NCI-H1105 (cell line): ENCODE results near the gene NEUROD4.

Experiments used
- DNase-seq: peaks from one replicate; lab custom pipeline; 2025; lab: John Stamatoyannopoulos, UW

NEUROD4 gene

DNA sequence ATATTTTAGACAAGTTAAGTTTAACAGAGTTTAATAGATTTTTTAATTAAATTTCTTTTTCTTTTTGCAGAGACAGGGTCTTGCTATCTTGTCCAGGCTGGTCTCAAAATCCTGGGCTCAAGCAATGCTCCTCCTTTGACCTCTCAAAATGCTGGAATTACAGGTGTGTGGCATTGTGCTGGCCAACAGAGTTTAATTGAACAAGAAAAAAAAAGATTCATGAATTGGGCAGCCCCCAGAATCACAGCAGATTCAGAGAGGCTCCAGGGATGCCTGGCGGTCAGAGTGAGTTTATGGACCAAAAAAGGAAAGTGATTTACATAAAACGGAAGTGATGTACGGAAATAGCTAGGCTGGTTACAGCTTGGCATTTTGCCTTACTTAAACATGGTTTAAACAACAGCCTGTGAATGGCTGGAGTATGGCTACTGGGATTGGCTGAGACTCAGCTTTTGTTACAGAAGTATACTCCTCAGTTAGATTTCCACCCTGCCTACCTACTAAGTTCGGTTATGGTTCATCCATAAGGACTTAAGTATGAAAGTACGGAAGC lies 20.7 kb upstream of the NEUROD4 start:
- no peak for DNase-seq

DNA sequence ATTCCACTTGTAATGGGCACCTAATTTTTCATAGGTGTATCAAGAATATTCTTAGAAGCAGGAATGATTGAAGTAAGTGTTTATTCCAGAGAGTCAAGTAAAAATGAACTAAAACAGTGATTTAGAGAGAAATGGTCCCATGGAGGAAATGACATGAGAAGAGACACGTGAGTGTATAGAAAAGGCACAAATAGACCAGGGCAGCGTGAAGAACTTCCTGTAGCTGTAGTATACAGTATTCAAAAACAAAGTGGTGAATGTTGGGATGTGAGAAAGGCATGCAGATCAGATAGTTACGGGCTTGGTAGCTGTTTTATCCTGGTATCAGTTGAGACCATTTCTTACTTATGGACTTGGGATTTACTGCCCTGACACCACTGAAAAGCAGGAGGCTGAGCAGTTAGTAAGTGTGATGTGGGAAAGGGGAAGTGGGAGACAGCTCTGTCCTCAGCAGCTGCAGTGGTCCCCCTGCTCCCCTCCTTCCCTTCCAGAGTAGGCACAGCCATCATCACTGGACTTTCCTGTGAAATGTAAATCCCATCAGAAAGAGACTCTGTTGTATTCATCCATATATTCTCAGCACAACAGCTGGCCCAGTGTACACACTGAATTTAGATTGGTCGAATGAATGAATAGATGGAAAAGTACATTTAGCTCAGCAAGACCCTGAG lies 18.4 kb upstream of the NEUROD4 start:
- DNase-seq = no peak

DNA sequence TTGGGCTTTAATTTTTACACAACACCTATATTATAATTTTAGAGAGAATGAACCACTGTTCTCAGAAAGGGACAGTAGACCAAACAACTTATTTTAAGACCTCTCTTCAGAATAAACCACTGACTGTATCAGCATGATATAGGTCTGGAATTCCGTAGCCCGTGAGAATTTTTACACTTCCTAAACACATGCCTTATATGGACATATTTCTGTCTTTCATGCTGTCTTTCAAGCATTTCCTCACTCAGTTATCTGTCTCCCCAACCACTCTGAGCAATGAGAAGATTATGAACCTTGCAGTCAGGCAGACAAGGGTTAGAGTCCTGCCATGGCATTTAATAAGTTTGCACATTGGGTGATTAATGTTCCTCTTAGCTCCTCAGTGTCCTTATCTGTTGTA lies 17.4 kb upstream of the NEUROD4 start:
- no peak for DNase-seq

DNA sequence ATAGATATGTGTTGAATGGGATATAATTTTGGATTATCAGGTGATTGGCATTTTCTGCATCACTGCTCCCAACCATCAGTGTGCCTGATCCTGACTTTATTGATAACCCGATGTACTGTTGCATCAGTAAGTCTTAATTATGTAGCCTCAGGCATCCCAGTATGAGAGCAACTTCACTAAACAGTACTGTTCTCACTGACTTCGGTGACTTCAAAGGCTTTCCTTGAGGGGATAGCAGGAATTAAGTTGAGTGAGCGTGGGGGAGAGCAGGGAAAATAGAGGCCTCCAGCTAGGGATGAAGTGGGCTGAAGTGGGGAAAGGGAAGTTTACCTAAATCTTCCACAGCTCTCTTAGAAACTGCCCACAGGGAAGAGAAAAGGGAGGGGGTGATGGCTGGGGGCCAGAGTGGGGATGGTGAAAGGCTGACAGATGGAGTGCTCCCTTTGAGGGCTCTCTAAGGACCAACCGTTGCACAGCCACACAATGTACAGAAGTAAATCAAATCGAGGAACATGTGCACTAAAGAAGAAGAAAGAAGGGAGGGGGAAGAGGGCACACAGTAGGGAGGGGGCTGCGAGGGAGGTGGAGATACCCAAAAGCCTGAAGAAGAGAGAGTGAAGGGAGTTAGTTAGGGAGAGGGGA lies 10.7 kb upstream of the NEUROD4 start:
- peak; percentile 24 for DNase-seq

DNA sequence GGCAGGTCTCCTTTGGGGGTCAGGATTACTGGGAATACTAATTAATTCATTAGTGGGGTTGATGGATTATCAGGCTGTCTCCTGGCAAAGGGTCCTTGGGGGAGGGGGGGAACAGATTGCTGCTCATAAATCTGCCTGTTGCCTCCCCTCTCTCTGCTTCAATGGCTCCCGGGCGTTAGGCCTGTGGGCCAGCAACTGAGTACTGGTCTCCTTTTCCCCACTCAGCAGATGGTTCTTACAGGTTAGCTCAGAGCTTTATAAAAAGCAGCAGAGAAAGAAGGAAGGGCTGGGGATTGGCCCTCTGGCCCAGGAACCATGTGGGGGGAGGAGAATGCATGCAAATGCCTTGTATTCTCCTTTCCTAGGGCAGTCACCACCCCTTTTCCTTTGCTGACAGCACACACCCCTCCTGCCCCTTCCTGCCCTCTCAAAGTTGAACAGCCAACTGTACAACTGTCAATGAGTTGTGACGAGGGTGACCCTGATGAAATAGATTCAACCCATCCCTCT lies 2.3 kb upstream of the NEUROD4 start:
- no peak for DNase-seq

DNA sequence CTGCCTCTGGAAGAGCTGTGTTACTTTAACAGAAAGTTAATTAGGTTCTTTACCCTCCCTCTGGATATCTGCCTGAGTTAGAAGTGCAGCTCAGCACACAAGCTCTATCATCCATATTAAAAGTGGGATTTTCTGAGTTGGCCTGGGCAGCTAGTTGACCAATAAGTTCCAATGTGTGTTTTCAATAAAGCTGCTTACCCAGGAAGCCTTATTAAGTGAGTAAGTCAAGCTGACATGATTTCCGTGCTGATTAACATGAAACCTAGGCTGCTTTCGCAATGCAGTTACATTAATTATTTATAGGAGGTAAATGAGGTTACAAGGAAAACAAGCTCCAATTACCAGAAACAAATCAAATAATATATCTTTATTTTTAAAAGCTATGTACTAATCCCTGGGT lies 4.8 kb downstream of the NEUROD4 start:
- peak; percentile 22 for DNase-seq

DNA sequence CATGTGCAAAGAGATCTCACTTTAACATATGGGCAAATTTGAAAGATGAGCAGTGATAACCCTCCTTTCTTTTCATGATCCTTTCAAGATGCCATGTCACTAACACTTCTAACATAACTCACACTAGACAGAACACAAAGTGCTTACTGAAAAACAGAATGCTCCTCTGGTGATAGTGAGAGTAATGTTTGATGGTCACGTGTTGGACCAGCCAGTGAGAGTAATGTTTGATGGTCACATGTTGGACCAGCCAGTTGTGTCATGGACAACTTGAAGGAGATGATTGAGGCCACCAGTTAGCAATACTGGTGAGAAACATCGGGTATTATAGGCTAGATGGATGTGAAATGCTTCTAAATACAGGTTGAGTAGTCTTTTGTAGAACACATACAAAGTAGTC lies 5.7 kb downstream of the NEUROD4 start:
- DNase-seq = no peak

DNA sequence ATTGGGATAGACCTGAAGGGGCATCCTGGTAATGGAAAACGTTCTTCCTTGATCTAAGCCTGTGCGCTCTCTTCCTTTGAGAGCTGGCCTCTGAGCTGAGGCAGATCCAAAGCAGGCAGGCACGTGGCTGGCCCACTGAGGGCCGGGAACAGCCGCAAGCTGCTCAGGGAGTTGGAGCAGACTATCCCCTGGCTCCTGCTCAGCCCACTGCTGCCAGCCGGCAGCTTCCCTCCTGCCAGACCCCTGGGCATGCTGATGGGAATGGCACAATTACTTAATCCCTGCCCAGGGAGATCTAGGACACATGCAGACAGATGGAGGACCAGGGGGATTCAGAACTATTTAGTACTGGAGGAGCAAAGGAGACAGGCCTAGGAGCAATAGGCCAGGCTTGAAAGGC lies 14.4 kb downstream of the NEUROD4 start:
- no peak for DNase-seq

DNA sequence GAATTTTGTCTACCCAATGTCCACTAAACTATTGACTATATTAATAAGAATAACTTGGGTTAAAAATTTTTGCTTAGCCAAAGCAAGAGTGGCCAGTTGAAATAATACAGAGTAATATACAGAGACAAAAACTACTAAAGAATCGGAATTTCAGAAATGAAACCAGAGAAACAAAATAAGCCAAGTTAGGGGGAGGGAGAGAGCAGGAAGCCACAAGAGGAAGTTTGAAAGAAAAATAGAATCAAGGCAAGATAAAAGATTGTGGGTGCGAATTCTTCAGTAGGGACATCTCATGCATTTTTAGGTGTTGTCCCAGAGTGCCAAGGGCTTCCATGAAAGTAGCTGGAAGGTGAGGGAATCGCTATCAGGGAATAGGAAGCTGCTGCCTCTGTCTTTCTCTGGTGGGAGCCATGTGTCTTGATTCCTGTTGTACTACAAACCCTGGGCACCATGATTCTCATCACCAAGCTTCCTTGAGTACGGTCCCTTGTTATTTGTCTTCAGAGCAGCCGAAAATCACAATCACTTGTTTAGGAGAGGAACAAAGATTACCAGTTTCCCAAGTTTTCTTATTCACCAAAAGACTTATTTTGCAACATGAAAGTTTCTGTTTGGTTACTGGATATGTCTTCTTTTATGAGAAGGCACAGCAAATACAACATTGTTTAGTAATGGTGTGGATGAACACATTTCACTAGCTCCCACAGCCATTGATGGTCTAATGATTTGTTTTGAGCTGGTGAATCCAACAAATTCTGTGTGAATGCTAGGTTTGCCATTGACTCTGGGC lies 16.7 kb downstream of the NEUROD4 start:
- DNase-seq = no peak

DNA sequence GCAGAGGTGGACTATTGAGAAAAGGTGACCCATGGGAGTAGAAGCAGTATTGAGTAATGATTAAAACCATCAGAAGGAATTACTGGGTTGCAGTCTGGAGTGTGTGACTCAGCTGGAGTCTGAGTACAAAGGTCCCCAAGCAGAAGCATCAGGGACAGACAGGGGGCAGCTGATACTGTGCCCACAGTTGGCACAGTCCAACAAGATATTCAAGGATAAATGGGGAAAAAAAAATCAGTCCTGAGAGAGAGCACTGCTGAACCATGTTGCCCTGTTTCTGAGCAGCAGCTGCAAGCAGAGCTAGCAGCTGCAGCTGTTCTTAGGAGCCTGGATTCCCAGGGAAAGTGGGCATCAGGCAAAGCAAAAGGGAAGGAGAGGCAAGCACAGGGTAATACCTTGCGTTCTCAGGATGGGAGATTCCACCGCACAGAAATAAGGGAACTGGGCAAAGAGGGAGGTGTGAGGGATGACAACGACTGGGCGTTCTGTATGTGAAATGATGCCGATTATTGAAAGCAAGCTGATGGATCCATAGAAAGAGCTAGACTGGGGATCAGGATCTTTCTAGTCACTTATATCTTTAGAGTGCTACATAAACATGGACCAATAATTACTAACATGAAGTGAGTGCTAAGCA lies 17.7 kb downstream of the NEUROD4 start:
- no peak for DNase-seq

DNA sequence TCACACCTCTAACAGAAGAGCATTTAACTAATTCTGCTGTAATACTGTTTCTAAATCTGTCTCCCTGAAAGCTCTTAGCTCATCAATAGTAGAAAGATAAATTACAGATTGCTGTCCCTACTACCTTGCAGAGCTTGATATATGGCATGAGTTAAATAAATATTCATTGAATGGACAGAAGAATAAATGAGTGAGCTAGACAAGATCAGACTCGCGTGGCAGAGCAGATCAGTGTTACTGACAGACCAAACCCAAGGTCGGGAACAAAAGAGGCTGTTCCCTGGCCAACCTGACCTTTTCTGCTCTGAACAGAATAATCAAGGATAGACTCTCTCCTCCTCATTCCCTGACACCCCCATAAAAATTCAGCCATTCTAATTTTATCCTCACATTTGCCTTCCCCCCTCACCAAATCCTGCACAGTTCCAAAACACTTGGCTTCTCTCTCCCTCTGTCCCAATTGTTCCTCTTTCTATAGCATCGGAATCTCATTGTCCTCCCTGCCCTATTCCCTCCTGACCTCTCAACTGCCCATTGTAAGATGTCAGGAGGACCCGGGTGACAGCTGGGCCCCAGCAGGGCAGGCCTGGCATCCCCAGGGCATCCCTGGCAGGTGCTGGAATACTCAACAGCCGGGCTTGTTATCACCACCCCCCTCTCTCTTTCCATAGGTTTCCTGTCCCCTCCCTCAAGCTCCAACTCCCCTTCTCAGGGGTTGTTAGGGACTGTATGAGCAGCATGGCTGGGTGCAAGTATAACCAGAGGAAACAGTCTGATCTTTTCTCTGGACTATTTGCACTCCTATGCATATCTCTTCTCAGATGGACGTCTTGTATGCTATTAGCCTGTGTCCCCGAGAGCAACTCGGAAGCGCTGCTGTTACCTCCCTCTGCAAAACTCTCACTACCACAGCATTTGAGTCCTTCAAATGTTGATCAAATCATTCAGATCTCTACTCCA lies 19.9 kb downstream of the NEUROD4 start:
- DNase-seq = no peak

DNA sequence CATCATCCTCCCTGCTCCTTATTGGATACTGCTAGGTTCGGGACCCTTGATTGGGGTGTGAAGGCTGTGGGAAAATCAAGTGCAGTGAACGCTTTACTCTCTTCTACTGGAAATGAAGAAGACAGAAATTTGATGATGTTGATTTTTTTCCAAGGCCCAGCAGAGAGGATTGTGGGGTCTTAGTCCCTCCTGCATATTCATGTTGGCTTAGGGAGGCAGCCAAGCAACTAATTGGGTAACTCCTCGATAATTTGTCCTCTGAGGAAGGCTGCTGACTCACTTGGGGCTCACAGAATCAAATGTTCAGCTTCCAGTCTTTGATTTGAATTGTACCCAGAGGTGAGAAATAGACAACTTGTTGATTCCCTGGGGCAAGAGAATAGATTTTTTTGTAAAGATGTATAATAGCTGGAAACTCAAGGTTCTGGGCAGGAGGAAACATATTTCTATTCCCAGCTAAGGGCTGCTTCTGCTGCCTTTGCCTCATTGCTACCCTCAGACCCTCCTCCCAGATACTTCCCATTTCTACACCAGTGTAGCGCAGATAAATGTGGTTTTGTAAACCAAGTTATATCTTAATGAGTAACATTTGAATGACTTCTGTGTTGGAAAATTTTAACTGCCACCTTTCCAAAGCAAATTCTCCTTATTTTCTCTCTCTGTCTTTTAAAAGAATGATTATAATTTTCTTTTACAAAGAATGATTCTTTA lies 21.7 kb downstream of the NEUROD4 start:
- no peak for DNase-seq

DNA sequence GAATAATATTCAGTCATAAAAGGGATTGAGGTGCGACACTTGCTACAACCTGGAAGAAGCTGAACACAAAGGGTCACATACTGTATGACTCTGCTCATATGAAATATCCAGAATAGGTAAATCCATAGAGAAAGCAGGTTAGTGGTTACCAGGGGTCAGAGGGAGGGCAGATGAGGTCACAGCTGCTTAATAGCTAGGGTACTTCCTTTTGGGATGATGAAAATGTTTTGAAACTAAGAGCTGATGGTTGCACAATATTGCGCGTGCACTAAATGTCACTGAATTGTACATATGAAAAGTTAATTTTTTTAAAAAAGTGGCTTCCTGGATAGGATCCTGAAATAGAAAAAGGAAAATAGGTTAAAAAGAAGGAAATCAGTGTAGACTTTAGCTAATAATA lies 23.8 kb downstream of the NEUROD4 start:
- DNase-seq = no peak

DNA sequence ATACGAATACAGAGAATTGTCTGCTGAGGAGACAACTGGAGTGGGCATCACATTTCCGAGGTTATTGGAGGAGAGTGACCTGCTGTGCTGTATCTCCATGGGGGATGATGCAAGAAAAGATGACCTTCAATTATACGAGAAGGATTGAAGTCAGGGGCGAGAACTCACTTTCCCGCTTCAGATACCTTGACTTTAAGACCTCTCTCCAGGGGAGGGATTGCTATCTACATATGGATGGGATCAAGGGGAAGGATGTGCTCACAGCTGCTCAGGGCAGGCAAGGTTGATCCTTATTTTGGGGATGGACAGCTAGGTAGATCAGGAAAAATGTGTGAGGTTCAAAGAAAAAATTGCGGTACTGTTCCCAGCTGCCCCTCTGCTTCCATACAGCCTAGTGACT lies 24.4 kb downstream of the NEUROD4 start:
- DNase-seq = no peak

DNA sequence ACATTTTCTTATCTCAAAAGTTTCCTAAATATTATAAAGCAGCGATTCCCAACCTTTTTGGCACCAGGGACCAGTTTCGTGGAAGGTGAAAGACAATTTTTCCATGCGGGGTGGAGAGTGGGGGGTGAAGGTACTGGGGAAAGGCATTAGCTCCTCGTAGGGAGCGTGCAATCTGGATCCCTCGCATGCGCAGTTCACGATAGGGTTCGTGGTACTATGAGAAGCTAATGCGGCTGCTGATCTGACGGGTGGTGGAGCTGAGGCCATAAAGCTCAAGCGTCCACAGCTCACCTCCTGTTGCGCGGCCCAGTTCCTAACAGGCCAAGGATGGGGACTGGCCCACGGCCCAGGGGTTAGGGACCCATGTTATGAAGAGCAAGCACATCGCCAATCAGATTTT lies 29.9 kb downstream of the NEUROD4 start:
- no peak for DNase-seq

DNA sequence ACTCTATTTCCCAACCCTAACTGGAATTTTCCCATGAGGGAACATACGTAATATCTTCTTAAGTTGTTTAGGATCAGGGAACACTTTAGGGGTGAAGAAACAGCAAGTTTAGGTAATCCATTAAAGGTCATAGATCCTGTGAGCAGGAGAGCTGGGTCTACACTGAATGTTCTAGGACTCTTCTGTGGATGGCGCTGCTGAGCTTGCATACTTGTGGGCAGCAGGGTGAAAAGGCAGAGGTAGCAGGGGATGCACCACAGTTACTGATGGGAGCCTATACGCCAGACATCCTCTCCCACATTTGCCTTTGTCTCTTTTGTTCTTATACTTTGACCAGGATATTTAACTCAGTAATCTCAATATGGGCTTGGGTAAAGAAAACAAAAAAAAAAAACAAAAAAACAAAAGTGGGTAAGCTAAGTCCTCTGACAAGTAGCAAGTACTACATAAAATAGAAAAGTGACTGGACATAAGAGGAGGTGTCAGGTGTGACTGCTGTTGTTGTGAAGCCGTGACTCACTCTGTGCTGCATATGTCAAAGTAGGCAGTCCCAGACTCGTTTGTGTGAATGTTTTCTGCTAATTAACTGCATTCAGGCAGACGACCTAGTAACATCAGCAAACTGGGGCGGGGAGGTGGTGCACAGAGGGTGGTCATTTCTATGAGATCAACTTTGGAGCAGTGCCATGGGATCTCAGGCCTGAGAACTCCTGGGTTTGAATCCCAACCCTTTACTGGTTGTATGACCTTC lies 31.6 kb downstream of the NEUROD4 start:
- no peak for DNase-seq

DNA sequence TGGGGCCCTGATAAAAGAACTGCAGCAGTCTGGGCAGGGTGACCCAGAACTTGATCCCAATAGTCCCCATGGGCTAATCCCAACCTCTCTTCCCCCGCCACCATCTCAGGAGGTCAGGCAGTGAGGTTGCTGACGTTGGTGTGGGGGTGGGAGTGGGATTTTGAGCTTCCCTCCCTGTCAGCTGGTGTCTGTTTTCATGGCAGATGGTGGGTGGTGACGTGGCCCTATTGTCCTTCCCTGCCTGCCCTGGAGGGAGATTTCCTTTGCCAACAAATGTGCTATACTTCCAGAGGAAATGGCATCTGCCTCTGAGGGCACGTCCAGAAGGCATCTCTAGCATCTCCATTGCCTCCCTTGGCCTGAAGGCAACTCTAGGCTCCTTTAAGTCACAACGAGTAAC lies 37.7 kb downstream of the NEUROD4 start:
- DNase-seq = no peak

DNA sequence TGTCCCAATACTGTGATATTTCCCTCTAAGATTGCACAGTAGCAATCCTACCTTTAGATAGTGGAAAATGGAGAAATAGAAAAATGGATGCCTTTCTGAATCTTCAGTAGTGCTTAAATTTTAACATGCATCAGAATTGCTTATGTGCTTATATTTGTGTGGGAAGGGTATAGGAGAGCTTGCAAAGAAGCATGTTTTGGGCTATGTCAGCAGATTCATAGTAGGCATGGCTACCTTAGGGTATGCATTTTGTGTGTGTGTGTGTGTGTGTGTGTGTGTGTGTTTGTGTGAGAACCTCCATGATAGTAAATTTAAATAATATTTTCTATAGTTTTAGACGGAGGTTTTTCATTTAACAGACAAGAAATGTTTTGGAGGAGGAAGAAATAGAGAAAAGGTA lies 38.3 kb downstream of the NEUROD4 start:
- DNase-seq = no peak

DNA sequence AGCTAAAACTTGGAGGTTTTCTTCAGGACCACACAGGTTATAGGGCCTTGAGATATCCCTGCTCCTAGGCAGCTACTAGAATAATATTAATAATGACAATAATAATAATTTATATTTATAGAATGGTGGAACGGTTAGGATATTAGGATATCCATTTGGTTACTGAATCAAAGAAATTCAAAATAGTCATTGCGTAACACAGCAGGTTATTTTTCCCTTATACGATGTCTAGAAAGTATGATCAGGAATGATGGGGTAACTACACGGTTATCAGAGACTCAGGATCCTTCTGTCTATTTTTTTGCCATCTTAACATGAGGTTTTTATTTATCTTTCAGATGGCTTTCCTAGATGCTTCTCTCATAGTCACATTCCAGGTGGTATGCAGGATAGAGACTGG lies 39.0 kb downstream of the NEUROD4 start:
- no peak for DNase-seq

DNA sequence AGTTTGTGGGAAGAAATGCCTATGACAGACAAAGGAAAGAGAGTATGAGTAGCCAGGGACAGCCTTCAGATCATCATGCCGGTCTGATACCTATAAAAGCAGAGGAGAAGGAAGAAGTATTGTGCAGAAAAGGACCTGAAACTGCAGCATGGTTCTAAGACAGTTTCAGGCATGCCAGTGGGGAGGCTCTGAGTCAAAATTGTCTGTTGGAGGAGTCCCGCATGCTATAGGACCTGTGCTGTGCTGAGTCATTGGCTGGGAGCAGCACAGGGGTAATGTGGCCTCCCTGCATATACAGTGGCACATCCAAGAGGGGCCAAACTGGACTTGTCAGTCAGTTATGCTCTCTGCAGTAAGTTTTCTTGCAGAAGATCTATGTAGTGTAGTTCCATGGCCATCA lies 40.7 kb downstream of the NEUROD4 start:
- DNase-seq = no peak
